WTC11 (cell line): ENCODE measurements around the gene ADIPOR2.

Source experiments
- CBFB ChIP-seq: sonication (generic); formaldehyde crosslinking; IDR thresholded peaks from 2 replicates; pipeline ENCODE4 v1.8.1; 2022; ENCODE audit warnings: mild to moderate bottlenecking, low read depth, missing genetic modification reagents
- CREB1 ChIP-seq: sonication (generic); formaldehyde crosslinking; IDR thresholded peaks from 2 replicates; pipeline ENCODE4 v1.8.0; 2023; ENCODE audit warnings: mild to moderate bottlenecking, missing genetic modification reagents
- GABPB1 ChIP-seq: sonication (generic); formaldehyde crosslinking; IDR thresholded peaks from 2 replicates; pipeline ENCODE4 v1.8.1; 2023; ENCODE audit warnings: mild to moderate bottlenecking, missing genetic modification reagents
- NR1H2 ChIP-seq: sonication (generic); formaldehyde crosslinking; IDR thresholded peaks from 2 replicates; pipeline ENCODE4 v1.9.0; 2021; ENCODE audit warnings: mild to moderate bottlenecking, moderate library complexity, missing genetic modification reagents
- NR3C1 ChIP-seq: sonication (generic); formaldehyde crosslinking; conservative IDR thresholded peaks from 2 replicates; pipeline ENCODE4 v1.8.1; 2023; ENCODE audit warnings: low read depth, mild to moderate bottlenecking, missing genetic modification reagents
- SP1 ChIP-seq: sonication (generic); formaldehyde crosslinking; conservative IDR thresholded peaks from 2 replicates; pipeline ENCODE4 v1.8.1; 2022; ENCODE audit warnings: missing genetic modification reagents
- TEAD4 ChIP-seq: sonication (generic); formaldehyde crosslinking; IDR thresholded peaks from 2 replicates; pipeline ENCODE4 v1.8.0; 2022; ENCODE audit warnings: mild to moderate bottlenecking, missing genetic modification reagents
- ZNF121 ChIP-seq: sonication (generic); formaldehyde crosslinking; IDR thresholded peaks from 2 replicates; pipeline ENCODE4 v1.8.0; 2023; ENCODE audit warnings: missing genetic modification reagents
- TF ChIP-seq, protein P1 (sequence below): fragments of 200-600 bp; IDR thresholded peaks from 2 replicates; pipeline ENCODE4 v1.8.0; 2022; ENCODE audit warnings: antibody characterized with exemption
- TF ChIP-seq, protein P2 (sequence below): sonication (generic); formaldehyde crosslinking; IDR thresholded peaks from 2 replicates; pipeline ENCODE4 v1.8.1; 2023; ENCODE audit warnings: mild to moderate bottlenecking, missing genetic modification reagents, moderate library complexity
- TF ChIP-seq, protein P3 (sequence below): sonication (generic); formaldehyde crosslinking; IDR thresholded peaks from 2 replicates; pipeline ENCODE4 v1.8.0; 2022; ENCODE audit warnings: mild to moderate bottlenecking, missing genetic modification reagents
- TF ChIP-seq, protein P4 (sequence below): sonication (generic); formaldehyde crosslinking; IDR thresholded peaks from 2 replicates; pipeline ENCODE4 v1.8.1; 2023; ENCODE audit warnings: mild to moderate bottlenecking, missing genetic modification reagents
- TF ChIP-seq, protein P5 (sequence below): sonication (generic); formaldehyde crosslinking; IDR thresholded peaks from 2 replicates; pipeline ENCODE4 v1.8.1; 2022; ENCODE audit warnings: low read depth, missing genetic modification reagents, borderline replicate concordance

GRCh38 chr12:1731019-1731687 lies 40.3 kb downstream of the ADIPOR2 start:
- TF ChIP-seq, protein P1, sequence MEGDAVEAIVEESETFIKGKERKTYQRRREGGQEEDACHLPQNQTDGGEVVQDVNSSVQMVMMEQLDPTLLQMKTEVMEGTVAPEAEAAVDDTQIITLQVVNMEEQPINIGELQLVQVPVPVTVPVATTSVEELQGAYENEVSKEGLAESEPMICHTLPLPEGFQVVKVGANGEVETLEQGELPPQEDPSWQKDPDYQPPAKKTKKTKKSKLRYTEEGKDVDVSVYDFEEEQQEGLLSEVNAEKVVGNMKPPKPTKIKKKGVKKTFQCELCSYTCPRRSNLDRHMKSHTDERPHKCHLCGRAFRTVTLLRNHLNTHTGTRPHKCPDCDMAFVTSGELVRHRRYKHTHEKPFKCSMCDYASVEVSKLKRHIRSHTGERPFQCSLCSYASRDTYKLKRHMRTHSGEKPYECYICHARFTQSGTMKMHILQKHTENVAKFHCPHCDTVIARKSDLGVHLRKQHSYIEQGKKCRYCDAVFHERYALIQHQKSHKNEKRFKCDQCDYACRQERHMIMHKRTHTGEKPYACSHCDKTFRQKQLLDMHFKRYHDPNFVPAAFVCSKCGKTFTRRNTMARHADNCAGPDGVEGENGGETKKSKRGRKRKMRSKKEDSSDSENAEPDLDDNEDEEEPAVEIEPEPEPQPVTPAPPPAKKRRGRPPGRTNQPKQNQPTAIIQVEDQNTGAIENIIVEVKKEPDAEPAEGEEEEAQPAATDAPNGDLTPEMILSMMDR = no peak
- TF ChIP-seq, protein P2, sequence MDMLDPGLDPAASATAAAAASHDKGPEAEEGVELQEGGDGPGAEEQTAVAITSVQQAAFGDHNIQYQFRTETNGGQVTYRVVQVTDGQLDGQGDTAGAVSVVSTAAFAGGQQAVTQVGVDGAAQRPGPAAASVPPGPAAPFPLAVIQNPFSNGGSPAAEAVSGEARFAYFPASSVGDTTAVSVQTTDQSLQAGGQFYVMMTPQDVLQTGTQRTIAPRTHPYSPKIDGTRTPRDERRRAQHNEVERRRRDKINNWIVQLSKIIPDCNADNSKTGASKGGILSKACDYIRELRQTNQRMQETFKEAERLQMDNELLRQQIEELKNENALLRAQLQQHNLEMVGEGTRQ (CRISPR knock-in tag) = no peak
- no peak for TF ChIP-seq TEAD4 (CRISPR knock-in tag)
- no peak for TF ChIP-seq CREB1 (CRISPR knock-in tag)
- no peak for TF ChIP-seq NR3C1 (CRISPR knock-in tag)
- no peak for TF ChIP-seq NR1H2 (CRISPR knock-in tag)
- no peak for TF ChIP-seq CBFB
- no peak for TF ChIP-seq GABPB1 (CRISPR knock-in tag)
- no peak for TF ChIP-seq ZNF121 (CRISPR knock-in tag)
- TF ChIP-seq, protein P3, sequence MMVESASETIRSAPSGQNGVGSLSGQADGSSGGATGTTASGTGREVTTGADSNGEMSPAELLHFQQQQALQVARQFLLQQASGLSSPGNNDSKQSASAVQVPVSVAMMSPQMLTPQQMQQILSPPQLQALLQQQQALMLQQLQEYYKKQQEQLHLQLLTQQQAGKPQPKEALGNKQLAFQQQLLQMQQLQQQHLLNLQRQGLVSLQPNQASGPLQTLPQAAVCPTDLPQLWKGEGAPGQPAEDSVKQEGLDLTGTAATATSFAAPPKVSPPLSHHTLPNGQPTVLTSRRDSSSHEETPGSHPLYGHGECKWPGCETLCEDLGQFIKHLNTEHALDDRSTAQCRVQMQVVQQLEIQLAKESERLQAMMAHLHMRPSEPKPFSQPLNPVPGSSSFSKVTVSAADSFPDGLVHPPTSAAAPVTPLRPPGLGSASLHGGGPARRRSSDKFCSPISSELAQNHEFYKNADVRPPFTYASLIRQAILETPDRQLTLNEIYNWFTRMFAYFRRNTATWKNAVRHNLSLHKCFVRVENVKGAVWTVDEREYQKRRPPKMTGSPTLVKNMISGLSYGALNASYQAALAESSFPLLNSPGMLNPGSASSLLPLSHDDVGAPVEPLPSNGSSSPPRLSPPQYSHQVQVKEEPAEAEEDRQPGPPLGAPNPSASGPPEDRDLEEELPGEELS (CRISPR knock-in tag) = no peak
- TF ChIP-seq, protein P4, sequence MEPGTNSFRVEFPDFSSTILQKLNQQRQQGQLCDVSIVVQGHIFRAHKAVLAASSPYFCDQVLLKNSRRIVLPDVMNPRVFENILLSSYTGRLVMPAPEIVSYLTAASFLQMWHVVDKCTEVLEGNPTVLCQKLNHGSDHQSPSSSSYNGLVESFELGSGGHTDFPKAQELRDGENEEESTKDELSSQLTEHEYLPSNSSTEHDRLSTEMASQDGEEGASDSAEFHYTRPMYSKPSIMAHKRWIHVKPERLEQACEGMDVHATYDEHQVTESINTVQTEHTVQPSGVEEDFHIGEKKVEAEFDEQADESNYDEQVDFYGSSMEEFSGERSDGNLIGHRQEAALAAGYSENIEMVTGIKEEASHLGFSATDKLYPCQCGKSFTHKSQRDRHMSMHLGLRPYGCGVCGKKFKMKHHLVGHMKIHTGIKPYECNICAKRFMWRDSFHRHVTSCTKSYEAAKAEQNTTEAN (CRISPR knock-in tag) = no peak
- TF ChIP-seq SP1 (CRISPR knock-in tag) = no peak
- TF ChIP-seq, protein P5, sequence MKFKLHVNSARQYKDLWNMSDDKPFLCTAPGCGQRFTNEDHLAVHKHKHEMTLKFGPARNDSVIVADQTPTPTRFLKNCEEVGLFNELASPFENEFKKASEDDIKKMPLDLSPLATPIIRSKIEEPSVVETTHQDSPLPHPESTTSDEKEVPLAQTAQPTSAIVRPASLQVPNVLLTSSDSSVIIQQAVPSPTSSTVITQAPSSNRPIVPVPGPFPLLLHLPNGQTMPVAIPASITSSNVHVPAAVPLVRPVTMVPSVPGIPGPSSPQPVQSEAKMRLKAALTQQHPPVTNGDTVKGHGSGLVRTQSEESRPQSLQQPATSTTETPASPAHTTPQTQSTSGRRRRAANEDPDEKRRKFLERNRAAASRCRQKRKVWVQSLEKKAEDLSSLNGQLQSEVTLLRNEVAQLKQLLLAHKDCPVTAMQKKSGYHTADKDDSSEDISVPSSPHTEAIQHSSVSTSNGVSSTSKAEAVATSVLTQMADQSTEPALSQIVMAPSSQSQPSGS (CRISPR knock-in tag) = no peak
